Measurements from ENCODE around the gene GNG2. TPM values are rescaled to one million over a fixed set of nuclear protein-coding genes. Genes with fewer than 3 reads are reported as not detected.

GNG2 gene
- total and polyA plus RNA-seq, 2 of the 8 experiments (the other 6 are each of a cell fraction or from before 2014, with no cell fraction given): 8.2 to 17.9 TPM

DNA sequence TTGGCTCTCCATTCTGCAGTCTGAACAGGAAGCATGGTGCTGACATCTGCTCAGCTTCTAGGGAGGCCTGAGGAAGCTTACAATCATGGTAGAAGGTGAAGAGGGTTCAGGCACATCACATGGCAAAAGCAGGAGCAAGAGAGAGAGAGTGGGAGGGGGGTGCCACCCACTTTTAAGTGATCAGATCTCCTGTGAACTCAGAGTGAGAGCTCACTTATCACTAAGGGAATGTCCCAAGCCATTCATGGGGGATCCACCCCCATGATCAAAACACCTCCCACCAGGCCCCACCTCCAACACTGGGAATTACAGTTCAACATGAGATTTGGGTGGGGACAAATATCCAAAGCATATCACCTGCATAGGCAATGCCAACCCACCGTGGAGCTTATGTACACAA, 9.8 kb upstream of the GNG2 start:
- no peaks in the 10 kb centered on the region for H3K27me3 ChIP-seq (replicated peaks in 1 of 4; ENCODE audit: control insufficient read depth in 3 of 4, extremely low read depth in 1 of 4, insufficient read depth in 3 of 4, low read length in 3 of 4)
- no peak overlapping the region for H3K23ac ChIP-seq (ENCODE audit: insufficient read length)
- H2BK5ac ChIP-seq (ENCODE audit: low read depth, low read length): no peak overlapping the region
- H3K56ac ChIP-seq (replicated peaks; ENCODE audit: insufficient read length, low read depth, low read length): no peak overlapping the region
- H4K91ac ChIP-seq (replicated peaks; ENCODE audit: insufficient read length, low read length): no peak overlapping the region
- H3K79me2 ChIP-seq (ENCODE audit: control insufficient read depth in 1 of 2, insufficient read depth in 2 of 2, low read length in 2 of 2): no peaks in the 10 kb centered on the region
- no peaks in the 10 kb centered on the region for H3K9me3 ChIP-seq (ENCODE audit: insufficient read depth in 2 of 2, low read depth in 1 of 2, low read length in 1 of 2)
- H2AK5ac ChIP-seq (ENCODE audit: low read depth, low read length): no peak overlapping the region
- peaks cover 8% of the 10 kb centered on the region for H3K23me2 ChIP-seq (ENCODE audit: low read depth, low read length)
- H2BK12ac ChIP-seq (ENCODE audit: low read depth, low read length): no peak overlapping the region
- H4K8ac ChIP-seq (ENCODE audit: extremely low read depth, insufficient read depth, low read length): no peak overlapping the region
- no peak for FAIRE-seq
- no peak overlapping the region for H3K14ac ChIP-seq (ENCODE audit: insufficient read length)
- H4K5ac ChIP-seq (ENCODE audit: insufficient read length, low read depth, low read length): no peak overlapping the region
- H2AFZ ChIP-seq (ENCODE audit: low read length): no peak overlapping the region
- 94% methylated on average over 1 of the region's 1 CpG; no CpG with 5 or more reads in 1 of the 2 experiments for WGBS, 2 experiments (ENCODE audit: extremely low coverage in 1 of 2, insufficient coverage in 1 of 2, insufficient read length in 1 of 2, insufficient replicate concordance in 2 of 2, low coverage in 1 of 2, low lambda C conversion rate in 2 of 2, missing lambda C conversion rate in 1 of 2)
- no peak overlapping the region for H3K9ac ChIP-seq (replicated peaks in 1 of 4; ENCODE audit: extremely low read depth in 1 of 4, low read depth in 3 of 4, low read length in 3 of 4)
- H3K4me3 ChIP-seq (ENCODE audit: extremely low read depth in 1 of 4, insufficient read depth in 2 of 4, low read depth in 3 of 4, low read length in 4 of 4): no peak overlapping the region
- H3K27ac ChIP-seq (ENCODE audit: low read depth, low read length): no peak overlapping the region
- peaks cover 5 to 12% (median 7%) of the 10 kb centered on the region in 4 experiments for H3K4me1 ChIP-seq (replicated peaks in 1 of 4; ENCODE audit: control insufficient read depth in 3 of 4, insufficient read depth in 4 of 4, low read length in 3 of 4)
- no peak overlapping the region for H2BK20ac ChIP-seq (ENCODE audit: low read length)
- no peaks in the 10 kb centered on the region for H4K20me1 ChIP-seq (replicated peaks in 1 of 2; ENCODE audit: control insufficient read depth in 1 of 2, insufficient read depth in 2 of 2, low read length in 2 of 2)
- H3K4ac ChIP-seq (replicated peaks; ENCODE audit: insufficient read length, low read depth, low read length): no peak overlapping the region
- no peak overlapping the region for H2BK120ac ChIP-seq (replicated peaks; ENCODE audit: low read depth, low read length)
- no peak for DNase-seq (ENCODE audit: low read depth in 1 of 2, low spot score in 2 of 2)
- no peaks in the 10 kb centered on the region for H3K79me1 ChIP-seq (ENCODE audit: low read depth, low read length)
- H3K18ac ChIP-seq (ENCODE audit: extremely low read depth, low read length): no peak overlapping the region
- H3K36me3 ChIP-seq (ENCODE audit: control insufficient read depth in 2 of 4, insufficient read depth in 4 of 4, low read length in 3 of 4): no peaks in the 10 kb centered on the region
- POLR2A ChIA-PET (ENCODE audit: partially characterized antibody): interaction anchor here (0.7 kb wide), 1 partner anchor 301 kb away, joined by 3 read pairs; no protein-coding TSS in a partner anchor
- H3K4me2 ChIP-seq (ENCODE audit: insufficient read depth in 1 of 2, low read depth in 2 of 2, low read length in 2 of 2): no peak overlapping the region
- CTCF ChIA-PET (ENCODE audit: partially characterized antibody): interaction anchor here (0.7 kb wide), 1 partner anchor 14 kb away, joined by 3 read pairs; no protein-coding TSS in a partner anchor
- 0 out of 2 replicates have a peak overlapping the region, but pooled peaks have one; percentile 18 for H2BK15ac ChIP-seq (ENCODE audit: low read length)
- TF ChIP-seq HDAC2 (IDR thresholded peaks at IDR 0.05; ENCODE audit: borderline replicate concordance in 1 of 2, low read depth in 2 of 2, low read length in 2 of 2) (no peak), ZNF274 (IDR thresholded peaks at IDR 0.05; ENCODE audit: borderline replicate concordance, extremely low read depth, low read length) (no peak), BRCA1 (IDR thresholded peaks at IDR 0.05; ENCODE audit: low read depth, low read length) (no peak), CBX8 (IDR thresholded peaks at IDR 0.05; ENCODE audit: borderline replicate concordance, low read depth, low read length) (no peak), CHD2 (IDR thresholded peaks at IDR 0.05; ENCODE audit: low read length) (no peak), ASH2L (IDR thresholded peaks at IDR 0.05; ENCODE audit: low read length) (no peak), SP2 (IDR thresholded peaks at IDR 0.05; ENCODE audit: low read length) (no peak), FOSL1 (IDR thresholded peaks at IDR 0.05; ENCODE audit: insufficient read depth, low read depth, low read length) (no peak), RBBP5 (IDR thresholded peaks at IDR 0.05; ENCODE audit: borderline replicate concordance, low read depth, low read length) (no peak), CBX5 (IDR thresholded peaks at IDR 0.05; ENCODE audit: low read depth, low read length) (no peak), CREB1 (IDR thresholded peaks at IDR 0.05) (no peak), TCF12 (IDR thresholded peaks at IDR 0.05; ENCODE audit: low read depth, low read length) (no peak), POLR2AphosphoS5 (IDR thresholded peaks at IDR 0.05; ENCODE audit: low read depth, low read length) (no peak), POLR2A (IDR thresholded peaks at IDR 0.05; ENCODE audit: control extremely low read depth in 1 of 2, low read depth in 2 of 2, low read length in 2 of 2) (no peak), SUZ12 (IDR thresholded peaks at IDR 0.05; ENCODE audit: low read length) (no peak), KDM4A (IDR thresholded peaks at IDR 0.05; ENCODE audit: low read depth, low read length, severe bottlenecking) (no peak)
